ENCODE data around the gene ZC3H7B.

DNA sequence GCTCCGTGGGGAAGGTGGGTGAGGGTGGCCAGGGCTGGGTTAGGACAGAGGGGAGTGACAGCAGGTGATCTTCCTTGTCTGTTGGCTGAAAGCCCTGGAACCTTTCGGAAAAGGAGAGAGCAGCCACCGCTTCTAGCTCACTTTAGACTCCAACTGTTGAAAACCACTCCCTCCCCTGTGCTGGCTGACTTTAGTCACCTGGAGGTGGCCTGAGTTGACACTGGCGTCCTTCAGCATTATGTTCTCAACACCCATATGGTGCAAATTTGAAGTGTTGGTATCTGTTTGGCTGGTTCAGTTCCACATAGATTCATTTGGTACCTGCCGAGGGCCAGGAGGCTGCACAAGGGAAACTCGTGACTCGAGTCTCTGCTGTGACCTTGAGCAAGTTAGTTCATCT lies 28.8 kb downstream of the ZC3H7B start:
- no peak for TF ChIP-seq TAF1 (IDR thresholded peaks at IDR 0.05; ENCODE audit: low read depth, low read length)
- no peak for TF ChIP-seq POLR2A (IDR thresholded peaks at IDR 0.05; ENCODE audit: low read depth, low read length)
- TF ChIP-seq POLR2AphosphoS5 (IDR thresholded peaks at IDR 0.05; ENCODE audit: low read depth, low read length): no peak
- TF ChIP-seq SPI1 (IDR thresholded peaks at IDR 0.05; ENCODE audit: low read depth, low read length): no peak
- no peak for TF ChIP-seq PAX5 (IDR thresholded peaks at IDR 0.05; ENCODE audit: insufficient read depth, low read length, severe bottlenecking)
- TF ChIP-seq POU2F2 (IDR thresholded peaks at IDR 0.05; ENCODE audit: low read depth, low read length): no peak
